Caco-2 (cell line): ENCODE results near the gene IFI30. TPM values are rescaled to one million over a fixed set of nuclear protein-coding genes. Genes with fewer than 3 reads are reported as not detected.

Experiments
- BruUV-seq: library from RNA; stranded (reverse); fragments of 400-500 nt; replicated peaks from 2 replicates; lab custom pipeline; 2021; lab: Mats Ljungman, UMichigan
- CTCF ChIA-PET: fragments of 300-600 bp; sonication (Branson Sonifier 250); formaldehyde crosslinking; loops from one replicate; lab custom pipeline; 2022; ENCODE audit warnings: antibody characterized with exemption; lab: Charles Lee
- POLR2A ChIA-PET: fragments of 300-600 bp; sonication (Branson Sonifier 250); formaldehyde crosslinking; loops from one replicate; lab custom pipeline; 2022; ENCODE audit warnings: antibody characterized with exemption; lab: Charles Lee
- DNase-seq, 2 experiments: peaks; one replicate each; pipeline versions ENCODE4 v3.0.0 to v3.0.0-alpha.2; 2020 to 2022
- H3K27me3 ChIP-seq: replicated peaks from 2 replicates; pipeline ENCODE4 v1.6.0; 2011; ENCODE audit warnings: low read length; ENCODE audit not compliant: control insufficient read depth, insufficient read depth
- H3K36me3 ChIP-seq: 2 replicates; pipeline ENCODE4 v1.5.1; 2011; ENCODE audit warnings: low read length; ENCODE audit not compliant: control insufficient read depth, insufficient read depth
- H3K4me1 ChIP-seq: fragments of 250-450 bp; sonication (Bioruptor Pico); 2 replicates; pipeline ENCODE4 v1.5.1; 2020; ENCODE audit warnings: mild to moderate bottlenecking
- H3K4me3 ChIP-seq: 2 replicates; pipeline ENCODE4 v1.5.1; 2011; ENCODE audit warnings: low read depth, mild to moderate bottlenecking, control low read depth, low read length
- H3K9me3 ChIP-seq: fragments of 250-450 bp; sonication (Bioruptor Pico); 2 replicates; pipeline ENCODE4 v1.5.1; 2020; ENCODE audit warnings: mild to moderate bottlenecking, moderate library complexity
- H3K27ac Mint-ChIP-seq: one replicate; pipeline ENCODE4 v1.8.0; 2022; ENCODE audit warnings: mixed read lengths; ENCODE audit not compliant: unreplicated experiment
- H3K27me3 Mint-ChIP-seq: one replicate; pipeline ENCODE4 v1.8.0; 2022; ENCODE audit warnings: mixed read lengths; ENCODE audit not compliant: insufficient read depth, unreplicated experiment
- H3K36me3 Mint-ChIP-seq: one replicate; pipeline ENCODE4 v1.8.0; 2022; ENCODE audit warnings: mild to moderate bottlenecking, mixed read lengths; ENCODE audit not compliant: insufficient read depth, unreplicated experiment
- H3K4me1 Mint-ChIP-seq: one replicate; pipeline ENCODE4 v1.8.0; 2022; ENCODE audit warnings: low read depth, mixed read lengths; ENCODE audit not compliant: unreplicated experiment
- H3K4me3 Mint-ChIP-seq: one replicate; pipeline ENCODE4 v1.8.0; 2022; ENCODE audit warnings: mild to moderate bottlenecking, moderate library complexity, mixed read lengths; ENCODE audit not compliant: unreplicated experiment
- H3K9me3 Mint-ChIP-seq: one replicate; pipeline ENCODE4 v1.8.0; 2022; ENCODE audit warnings: mixed read lengths; ENCODE audit not compliant: unreplicated experiment
- intact Hi-C: fragments of 100-400 bp; cut with micrococcal nuclease; formaldehyde crosslinking; loops from one replicate; pipeline ENCODE4 v1.10.0; 2022; ENCODE audit not compliant: unreplicated experiment
- total RNA-seq: library from RNA; stranded (reverse); gene quantifications from 2 replicates; pipeline ENCODE4 v1.2.3, GENCODE V29; 2022
- TF ChIP-seq, protein P1 (sequence below), 2 experiments: fragments of 200-600 bp in 1 of 2; IDR thresholded peaks; 1 replicate in 1 of 2; 2 replicates in 1 of 2; pipeline versions ENCODE4 v1.5.1 to v1.8.0; 2011 to 2022; ENCODE audit warnings: antibody characterized with exemption in 1 of 2, control low read depth in 1 of 2, inconsistent platforms in 1 of 2, low read depth in 1 of 2, low read length in 1 of 2, mild to moderate bottlenecking in 1 of 2, moderate library complexity in 1 of 2; ENCODE audit not compliant: insufficient read depth in 1 of 2, severe bottlenecking in 1 of 2, unreplicated experiment in 1 of 2

IFI30 gene
- total RNA-seq, 1 experiment from 2014 or later: 39.6 TPM

DNA sequence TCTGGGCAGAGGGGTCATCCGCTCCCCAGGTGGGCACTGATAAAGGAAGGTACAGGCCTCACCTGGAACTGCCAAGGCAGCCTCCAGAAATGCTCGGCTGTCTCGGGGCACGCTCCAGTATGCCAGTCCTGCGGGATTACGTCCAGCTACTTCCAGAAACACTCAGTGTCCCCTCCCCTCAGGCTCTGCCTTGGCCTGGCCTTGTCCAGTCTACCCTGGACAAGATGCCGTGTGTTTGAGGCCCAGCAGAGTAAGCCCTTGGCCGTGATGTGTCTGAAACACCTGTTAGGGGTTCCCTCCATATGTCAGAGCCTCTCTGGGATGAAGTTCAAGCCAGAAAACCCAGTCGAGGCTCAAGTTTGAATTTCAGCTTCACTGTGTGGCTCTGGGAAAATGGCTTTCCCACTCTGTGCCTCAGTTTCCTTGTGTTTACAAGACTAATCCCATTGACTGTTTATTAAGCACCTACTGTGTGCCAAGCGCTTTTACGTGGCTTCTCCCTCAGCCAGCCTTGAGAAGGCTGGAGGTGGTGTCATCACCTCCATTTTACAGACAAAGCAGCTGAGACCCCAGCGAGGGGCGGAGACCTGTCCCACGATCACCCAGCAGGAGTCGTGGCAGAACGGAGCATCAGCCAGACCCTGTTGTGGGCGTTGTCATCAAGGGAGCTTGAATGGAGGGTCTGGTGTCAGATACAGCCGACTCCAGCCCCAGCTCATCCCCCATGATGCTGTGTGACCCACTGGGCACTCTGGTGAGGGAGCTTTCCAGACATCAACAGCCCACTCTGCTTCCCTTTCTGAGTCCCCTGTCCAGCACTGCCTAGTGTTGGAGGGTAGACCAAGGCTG lies 22.6 kb upstream of the IFI30 start:
- intact Hi-C loops: no loop called here
- peak overlapping the region; percentile 94 for H3K4me3 Mint-ChIP-seq

DNA sequence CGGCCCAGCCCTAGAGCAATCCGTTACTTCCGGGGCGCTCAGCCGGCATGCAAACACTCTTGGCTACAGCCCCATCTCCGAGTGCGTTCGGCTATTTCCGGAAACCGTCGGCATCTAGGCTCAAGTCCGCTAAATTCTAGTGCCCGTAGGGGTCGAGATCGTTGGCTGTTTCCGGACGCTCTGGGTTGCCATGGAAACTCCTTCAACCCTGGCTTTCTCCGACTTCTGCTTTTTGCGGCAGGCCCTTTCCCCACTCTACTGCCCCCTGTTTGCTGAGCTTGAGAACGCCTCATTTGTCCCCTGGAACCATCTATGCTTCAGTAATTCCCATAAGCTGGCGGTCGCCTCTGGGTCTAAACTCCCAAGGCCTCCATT lies 21.2 kb upstream of the IFI30 start:
- peak overlapping the region; percentile 98 for H3K27ac Mint-ChIP-seq
- Histone ChIP-seq H3K9me3 (no peaks in the 10 kb centered on the region), H3K4me3 (peak overlapping the region; percentile 49), H3K27me3 (no peaks in the 10 kb centered on the region), H3K4me1 (peaks cover 11% of the 10 kb centered on the region), H3K36me3 (no peaks in the 10 kb centered on the region; the same call in 1 of the 2 replicates)
- no peaks in the 10 kb centered on the region for H3K9me3 Mint-ChIP-seq
- intact Hi-C loops: loop anchor here (1.0 to 2.0 kb wide), 2 partner anchors 16 to 39 kb away; no protein-coding TSS in a partner anchor
- H3K36me3 Mint-ChIP-seq: peaks cover 29% of the 10 kb centered on the region
- H3K27me3 Mint-ChIP-seq: no peaks in the 10 kb centered on the region
- POLR2A ChIA-PET: interaction anchor here (0.5 to 1.2 kb wide), 3 partner anchors 18 to 129 kb away, joined by 4 to 7 read pairs (median 4); partner anchors contain the start of gene JUND
- peak; percentile 95 to 97 for DNase-seq
- peaks cover 10% of the 10 kb centered on the region for H3K4me1 Mint-ChIP-seq
- TSS peak; percentile 91 for BruUV-seq
- CTCF ChIA-PET: interaction anchor here (0.5 to 1.9 kb wide), 6 partner anchors 15 to 71 kb away, joined by 3 to 17 read pairs (median 4); no protein-coding TSS in a partner anchor
- H3K4me3 Mint-ChIP-seq: peak overlapping the region; percentile 94
- TF ChIP-seq, protein P1, sequence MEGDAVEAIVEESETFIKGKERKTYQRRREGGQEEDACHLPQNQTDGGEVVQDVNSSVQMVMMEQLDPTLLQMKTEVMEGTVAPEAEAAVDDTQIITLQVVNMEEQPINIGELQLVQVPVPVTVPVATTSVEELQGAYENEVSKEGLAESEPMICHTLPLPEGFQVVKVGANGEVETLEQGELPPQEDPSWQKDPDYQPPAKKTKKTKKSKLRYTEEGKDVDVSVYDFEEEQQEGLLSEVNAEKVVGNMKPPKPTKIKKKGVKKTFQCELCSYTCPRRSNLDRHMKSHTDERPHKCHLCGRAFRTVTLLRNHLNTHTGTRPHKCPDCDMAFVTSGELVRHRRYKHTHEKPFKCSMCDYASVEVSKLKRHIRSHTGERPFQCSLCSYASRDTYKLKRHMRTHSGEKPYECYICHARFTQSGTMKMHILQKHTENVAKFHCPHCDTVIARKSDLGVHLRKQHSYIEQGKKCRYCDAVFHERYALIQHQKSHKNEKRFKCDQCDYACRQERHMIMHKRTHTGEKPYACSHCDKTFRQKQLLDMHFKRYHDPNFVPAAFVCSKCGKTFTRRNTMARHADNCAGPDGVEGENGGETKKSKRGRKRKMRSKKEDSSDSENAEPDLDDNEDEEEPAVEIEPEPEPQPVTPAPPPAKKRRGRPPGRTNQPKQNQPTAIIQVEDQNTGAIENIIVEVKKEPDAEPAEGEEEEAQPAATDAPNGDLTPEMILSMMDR (IDR thresholded peaks at IDR 0.05; ENCODE audit: insufficient read depth in 1 of 2, low read depth in 1 of 2, low read length in 1 of 2, severe bottlenecking in 1 of 2, unreplicated experiment in 1 of 2): peak; percentile 50 to 66

More for the DNA sequence above, 22.6 kb upstream of the IFI30 start:
- DNase-seq: no peak
- POLR2A ChIA-PET: interaction anchor here (0.6 kb wide), 1 partner anchor 285 kb away, joined by 3 read pairs; no protein-coding TSS in a partner anchor
- no TSS peak for BruUV-seq
- H3K36me3 Mint-ChIP-seq: peaks cover 23% of the 10 kb centered on the region
- H3K9me3 Mint-ChIP-seq: no peaks in the 10 kb centered on the region
- H3K9me3 ChIP-seq: no peaks in the 10 kb centered on the region
- H3K4me1 Mint-ChIP-seq: peaks cover 10% of the 10 kb centered on the region
- TF ChIP-seq, protein P1 (IDR thresholded peaks at IDR 0.05; ENCODE audit: insufficient read depth in 1 of 2, low read depth in 1 of 2, low read length in 1 of 2, severe bottlenecking in 1 of 2, unreplicated experiment in 1 of 2): no peak
- H3K4me1 ChIP-seq: peaks cover 11% of the 10 kb centered on the region
- no peaks in the 10 kb centered on the region for H3K27me3 ChIP-seq
- no peak overlapping the region for H3K4me3 ChIP-seq
- no peaks in the 10 kb centered on the region; the same call in 1 of the 2 replicates for H3K36me3 ChIP-seq
- peak overlapping the region; percentile 98 for H3K27ac Mint-ChIP-seq
- CTCF ChIA-PET: interaction anchor here (1.6 to 1.9 kb wide), 2 partner anchors 33 to 38 kb away, joined by 5 to 17 read pairs; no protein-coding TSS in a partner anchor
- H3K27me3 Mint-ChIP-seq: no peaks in the 10 kb centered on the region
